Common myeloid progenitor, CD34-positive (primary cell): ENCODE data around the gene PTPRG.

Experiments used
- CTCF ChIA-PET: fragments of 350-600 bp; sonication (Branson Sonifier 250); formaldehyde crosslinking; loops from one replicate; lab custom pipeline; 2021; ENCODE audit warnings: antibody characterized with exemption; lab: Charles Lee
- POLR2A ChIA-PET: fragments of 350-600 bp; sonication (Branson Sonifier 250); formaldehyde crosslinking; loops from one replicate; lab custom pipeline; 2021; ENCODE audit warnings: antibody characterized with exemption; lab: Charles Lee
- DNase-seq, 3 donors: peaks; one replicate each; pipeline versions ENCODE4 v3.0.0 to v3.0.0-alpha.2; 2013
- H3K27ac ChIP-seq, 2 experiments: 1 replicate in 1 of 2; 2 replicates in 1 of 2; pipeline ENCODE4 v1.7.0; 2013; ENCODE audit warnings: inconsistent platforms in 2 of 2, low read length in 2 of 2, mild to moderate bottlenecking in 2 of 2, low read depth in 1 of 2, moderate library complexity in 1 of 2; ENCODE audit not compliant: severe bottlenecking in 2 of 2, insufficient read depth in 1 of 2, poor library complexity in 1 of 2
- H3K27me3 ChIP-seq, 5 experiments: replicated peaks in 2 of 5; 1 replicate in 3 of 5; 2 replicates in 2 of 5; pipeline versions ENCODE4 v1.6.1 to v1.7.0; 2013; ENCODE audit warnings: low read length in 4 of 5, mild to moderate bottlenecking in 2 of 5, moderate library complexity in 2 of 5, inconsistent platforms in 1 of 5; ENCODE audit not compliant: insufficient read depth in 5 of 5, control insufficient read depth in 4 of 5
- H3K36me3 ChIP-seq, 4 experiments: 1 replicate in 2 of 4; 2 replicates in 2 of 4; pipeline versions ENCODE4 v1.6.1 to v1.7.0; 2013; ENCODE audit warnings: low read length in 3 of 4, control low read depth in 1 of 4, mild to moderate bottlenecking in 1 of 4; ENCODE audit not compliant: control insufficient read depth in 4 of 4, insufficient read depth in 4 of 4
- H3K4me1 ChIP-seq, 4 experiments: 1 replicate in 3 of 4; 2 replicates in 1 of 4; pipeline versions ENCODE4 v1.6.1 to v1.7.1; 2013; ENCODE audit warnings: low read length in 3 of 4, mild to moderate bottlenecking in 3 of 4, control low read depth in 1 of 4, inconsistent platforms in 1 of 4, moderate library complexity in 1 of 4; ENCODE audit not compliant: control insufficient read depth in 4 of 4, insufficient read depth in 4 of 4; ENCODE audit errors: control extremely low read depth in 1 of 4
- H3K4me3 ChIP-seq, 7 experiments: 1 replicate in 4 of 7; 2 replicates in 3 of 7; pipeline versions ENCODE4 v1.5.1 to v1.7.0; 2013; ENCODE audit warnings: mild to moderate bottlenecking in 7 of 7, low read length in 6 of 7, moderate library complexity in 6 of 7, inconsistent platforms in 2 of 7, low read depth in 2 of 7, control low read depth in 1 of 7; ENCODE audit not compliant: insufficient read depth in 4 of 7, control insufficient read depth in 1 of 7; ENCODE audit errors: extremely low read depth in 1 of 7
- H3K9me3 ChIP-seq, 5 experiments: 1 replicate in 4 of 5; 2 replicates in 1 of 5; pipeline versions ENCODE4 v1.6.1 to v1.7.1; 2013; ENCODE audit warnings: low read length in 4 of 5, mild to moderate bottlenecking in 2 of 5, inconsistent platforms in 1 of 5, low read depth in 1 of 5, moderate library complexity in 1 of 5; ENCODE audit not compliant: control insufficient read depth in 4 of 5, insufficient read depth in 2 of 5; ENCODE audit errors: control extremely low read depth in 1 of 5
- WGBS: methylation state at CpG from one replicate; pipeline ENCODE4 v1.1.5; 2013; ENCODE audit not compliant: insufficient coverage; 5-methylcytosine and 5-hydroxymethylcytosine counted together

Gene PTPRG

DNA sequence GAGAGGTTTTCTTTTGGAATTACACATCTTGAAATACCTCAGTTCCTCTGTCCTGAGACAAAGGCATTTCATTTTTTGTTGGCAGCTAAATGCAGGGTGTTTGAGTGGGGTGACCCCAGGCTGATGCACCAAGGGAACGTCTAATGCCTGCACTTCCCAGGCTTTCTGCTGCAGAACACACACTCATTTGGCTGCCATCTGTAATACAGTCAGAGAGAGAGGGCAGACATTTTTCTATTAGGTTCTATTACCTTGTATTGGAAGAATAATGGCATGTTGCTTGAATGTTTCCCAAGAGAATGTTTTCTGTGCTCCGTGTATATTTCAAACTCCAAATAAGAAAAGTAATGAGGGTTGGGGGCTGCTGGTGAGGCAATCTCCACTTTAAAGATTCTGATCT is 87.1 kb downstream of the PTPRG start:
- WGBS = 71% methylated on average over 1 of the region's 2 CpGs
- ChIA-PET CTCF (no interaction called here), POLR2A (no interaction called here)
- no peaks in the 10 kb centered on the region for H3K36me3 ChIP-seq
- no peak overlapping the region for H3K27ac ChIP-seq
- H3K4me3 ChIP-seq = no peak overlapping the region
- H3K27me3 ChIP-seq = no peaks in the 10 kb centered on the region
- H3K9me3 ChIP-seq = peaks cover 0 to 6% (median 0%) of the 10 kb centered on the region in 5 experiments
- H3K4me1 ChIP-seq = no peaks in the 10 kb centered on the region
- no peak for DNase-seq

DNA sequence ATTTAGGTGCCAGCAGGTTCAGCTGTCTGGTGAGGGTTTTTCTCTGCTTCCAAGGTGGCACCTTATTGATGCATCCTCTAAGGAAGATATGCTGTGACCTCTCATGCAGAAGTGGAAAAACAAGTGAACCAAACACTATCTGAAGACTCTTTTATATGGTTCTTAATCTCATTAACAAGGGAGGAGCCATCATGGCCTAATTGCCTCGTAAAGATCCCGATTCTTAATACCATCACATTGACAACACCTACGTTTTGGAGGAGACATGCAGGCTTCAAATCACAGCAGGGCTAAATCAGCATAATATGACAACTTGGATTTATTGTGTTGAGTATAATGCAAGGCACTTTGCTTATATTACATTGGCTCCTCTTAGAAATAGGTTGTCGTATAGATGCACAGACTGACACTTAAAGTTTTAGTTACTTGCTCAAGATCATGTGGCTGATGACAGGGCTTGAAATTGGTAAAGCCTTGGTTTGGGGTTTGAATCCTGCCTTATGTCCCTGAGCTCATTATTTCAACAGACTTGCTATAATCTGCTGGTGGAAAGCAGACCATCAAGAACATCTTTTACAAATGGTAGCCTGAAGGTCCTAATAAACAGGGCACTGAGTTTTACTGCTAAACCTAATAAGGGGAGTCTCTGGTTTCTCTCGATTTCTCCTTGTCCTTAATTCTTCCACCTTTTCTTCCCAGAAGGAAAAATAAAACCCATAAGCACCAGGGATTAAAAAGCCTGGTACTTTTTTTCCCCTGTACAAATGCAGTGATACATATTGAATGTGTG is 88.2 kb downstream of the PTPRG start:
- H3K4me3 ChIP-seq = no peak overlapping the region
- H3K27me3 ChIP-seq = no peaks in the 10 kb centered on the region
- POLR2A ChIA-PET = no interaction called here
- CTCF ChIA-PET = no interaction called here
- H3K36me3 ChIP-seq = no peaks in the 10 kb centered on the region
- H3K4me1 ChIP-seq = no peaks in the 10 kb centered on the region
- DNase-seq = no peak
- WGBS = 100% methylated on average over 1 of the region's 5 CpGs
- no peak overlapping the region for H3K27ac ChIP-seq
- peaks cover 0 to 6% (median 0%) of the 10 kb centered on the region in 5 experiments for H3K9me3 ChIP-seq

DNA sequence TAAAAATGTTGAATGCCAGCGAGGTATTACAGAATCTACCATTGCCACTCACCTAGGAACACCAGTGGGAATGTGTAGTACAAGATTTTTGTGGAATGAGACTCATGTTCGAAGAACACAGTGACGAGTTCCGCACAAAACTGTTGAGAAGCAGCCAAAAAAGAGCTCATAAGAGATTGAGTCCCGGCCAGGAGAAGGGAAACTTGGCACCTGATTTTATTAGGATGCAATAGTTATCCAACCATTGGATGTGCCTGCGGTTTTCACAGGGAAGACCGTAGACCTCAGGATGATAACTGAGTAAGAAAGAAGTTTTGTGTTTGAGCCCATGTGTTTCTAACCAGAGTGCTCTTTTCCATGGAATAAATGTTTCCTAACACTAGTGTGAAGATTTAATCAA is 88.9 kb downstream of the PTPRG start:
- H3K4me3 ChIP-seq = no peak overlapping the region
- CTCF ChIA-PET = no interaction called here
- DNase-seq = no peak
- WGBS = 98% methylated on average over 4 of the region's 7 CpGs
- H3K9me3 ChIP-seq = peaks cover 0 to 4% (median 0%) of the 10 kb centered on the region in 5 experiments
- H3K4me1 ChIP-seq = no peaks in the 10 kb centered on the region
- no peak overlapping the region for H3K27ac ChIP-seq
- no peaks in the 10 kb centered on the region for H3K36me3 ChIP-seq
- POLR2A ChIA-PET = no interaction called here
- no peaks in the 10 kb centered on the region for H3K27me3 ChIP-seq

DNA sequence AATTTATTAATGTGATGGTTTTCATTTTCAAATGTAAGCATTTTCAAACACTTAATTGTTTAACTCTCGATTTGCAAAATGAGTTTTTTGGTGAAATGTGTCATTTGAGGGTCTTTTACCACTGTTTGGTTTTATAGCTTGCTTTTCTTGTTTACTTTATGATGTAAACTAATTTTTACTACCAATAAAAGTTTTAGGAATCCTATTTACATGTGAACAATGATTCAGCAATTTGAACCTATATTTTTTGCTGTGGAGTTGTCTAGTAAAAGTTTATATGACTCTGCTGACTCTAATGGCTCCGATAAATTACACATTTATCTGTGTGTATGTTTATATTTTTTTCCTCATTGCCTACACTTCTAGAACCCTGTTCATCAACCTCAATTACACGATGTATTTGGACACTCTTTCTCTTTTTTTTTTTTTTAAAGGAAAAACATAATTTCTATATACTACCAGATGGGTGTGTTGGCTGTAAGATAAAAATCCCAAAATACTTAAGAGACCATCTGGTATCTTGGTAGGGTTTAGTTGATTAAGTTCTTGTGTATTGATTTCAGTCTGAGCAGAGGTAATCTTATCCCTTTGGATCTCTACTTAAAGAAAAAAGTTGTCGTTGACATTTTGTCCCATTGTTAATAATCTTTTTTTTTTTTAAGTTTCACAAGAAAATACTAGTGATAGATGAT is 89.5 kb downstream of the PTPRG start:
- WGBS = no CpG with 5 or more reads among the region's 4 CpGs
- Histone ChIP-seq H3K27ac (no peak overlapping the region), H3K9me3 (no peaks in the 10 kb centered on the region), H3K36me3 (no peaks in the 10 kb centered on the region), H3K27me3 (no peaks in the 10 kb centered on the region), H3K4me1 (no peaks in the 10 kb centered on the region), H3K4me3 (no peak overlapping the region)
- POLR2A ChIA-PET = no interaction called here
- CTCF ChIA-PET = no interaction called here
- no peak for DNase-seq

DNA sequence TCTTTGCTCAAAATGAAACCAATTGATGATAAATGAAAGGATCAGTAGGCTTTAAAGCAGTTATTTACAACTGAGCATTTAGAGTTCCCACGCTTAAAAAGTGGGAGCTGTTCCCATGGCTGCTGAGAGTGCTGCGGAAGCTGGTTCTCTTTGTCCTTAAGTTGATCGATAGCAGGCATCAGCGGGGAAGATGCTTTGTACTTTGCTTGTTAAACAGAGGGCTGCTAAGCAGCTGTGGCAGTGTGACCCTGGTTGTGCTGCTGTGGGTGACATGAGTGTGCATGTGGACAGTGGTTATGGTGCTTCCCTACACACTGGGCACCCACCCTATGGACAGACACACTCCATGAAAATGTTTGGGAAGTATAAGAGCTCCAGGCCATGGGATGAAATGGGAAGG is 96.3 kb downstream of the PTPRG start:
- Histone ChIP-seq H3K27me3 (peaks cover 0 to 4% (median 0%) of the 10 kb centered on the region in 5 experiments), H3K9me3 (peaks cover 0 to 1% (median 0%) of the 10 kb centered on the region in 5 experiments), H3K27ac (no peak overlapping the region), H3K4me1 (no peaks in the 10 kb centered on the region), H3K4me3 (no peak overlapping the region), H3K36me3 (no peaks in the 10 kb centered on the region)
- ChIA-PET CTCF (no interaction called here), POLR2A (no interaction called here)
- DNase-seq = no peak
- WGBS = 65% methylated on average over 4 of the region's 4 CpGs

DNA sequence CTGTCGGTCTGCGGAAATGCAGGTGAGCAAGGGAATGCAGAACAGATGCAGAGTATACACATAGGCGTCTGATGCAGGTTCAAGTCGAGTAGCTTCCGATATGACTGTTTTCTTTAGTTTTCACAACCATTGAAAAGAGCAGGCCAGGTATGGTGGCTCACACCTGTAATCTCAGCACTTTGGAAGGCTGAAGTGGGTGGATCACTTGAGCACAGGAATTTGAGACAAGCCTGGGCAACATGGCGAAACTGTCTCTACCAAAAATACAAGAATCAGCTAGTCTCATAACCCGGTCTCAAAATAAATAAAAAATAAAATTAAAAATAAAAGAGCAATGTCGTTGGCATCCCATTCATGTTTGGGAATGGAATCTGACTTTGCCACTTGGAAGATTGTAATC is 101.5 kb downstream of the PTPRG start:
- POLR2A ChIA-PET = no interaction called here

More for the DNA sequence above, 101.5 kb downstream of the PTPRG start:
- Histone ChIP-seq H3K4me3 (no peak overlapping the region), H3K36me3 (no peaks in the 10 kb centered on the region), H3K27ac (no peak overlapping the region), H3K9me3 (peaks cover 0 to 1% (median 0%) of the 10 kb centered on the region in 5 experiments), H3K4me1 (no peaks in the 10 kb centered on the region), H3K27me3 (peaks cover 0 to 4% (median 0%) of the 10 kb centered on the region in 5 experiments)
- DNase-seq = no peak
- WGBS = 100% methylated on average over 4 of the region's 8 CpGs
- CTCF ChIA-PET = no interaction called here
